Endothelial cell of umbilical vein (primary cell): ENCODE data around the gene CD3G.

Experiments
- CTCF ChIP-seq, 2 donors: IDR thresholded peaks; 1 replicate in 1 of 2; 2 replicates in 1 of 2; pipeline ENCODE4 v1.5.1; 2011; ENCODE audit warnings: low read length in 2 of 2, mild to moderate bottlenecking in 2 of 2, moderate library complexity in 2 of 2, control low read depth in 1 of 2, inconsistent platforms in 1 of 2, low read depth in 1 of 2; ENCODE audit not compliant: insufficient read depth in 1 of 2; ENCODE audit errors: extremely low read depth in 1 of 2
- EZH2 ChIP-seq: IDR thresholded peaks from 2 replicates; pipeline ENCODE4 v1.6.1; 2012; ENCODE audit warnings: borderline replicate concordance, low read depth, mild to moderate bottlenecking, moderate library complexity, low read length, inconsistent platforms; ENCODE audit not compliant: severe bottlenecking
- FOS ChIP-seq: IDR thresholded peaks from 2 replicates; pipeline ENCODE4 v1.6.1; 2011; ENCODE audit warnings: mild to moderate bottlenecking, low read length, moderate library complexity, borderline replicate concordance; ENCODE audit not compliant: insufficient read depth
- JUN ChIP-seq: IDR thresholded peaks from 2 replicates; pipeline ENCODE4 v1.6.1; 2011; ENCODE audit warnings: borderline replicate concordance, low read depth; ENCODE audit not compliant: insufficient read length, insufficient read depth
- MAX ChIP-seq: IDR thresholded peaks from 2 replicates; pipeline ENCODE4 v1.6.1; 2011; ENCODE audit not compliant: insufficient read depth, insufficient read length
- MYC ChIP-seq: IDR thresholded peaks from one replicate; pipeline ENCODE4 v1.6.1; 2011; ENCODE audit warnings: mild to moderate bottlenecking, low read depth, low read length
- POLR2A ChIP-seq: IDR thresholded peaks from 2 replicates; pipeline ENCODE4 v1.6.1; 2012; ENCODE audit warnings: low read depth, mild to moderate bottlenecking, control low read depth, low read length
- POLR2AphosphoS5 ChIP-seq: IDR thresholded peaks from 2 replicates; pipeline ENCODE4 v1.6.1; 2012; ENCODE audit warnings: low read depth, mild to moderate bottlenecking, control low read depth, low read length, moderate library complexity; ENCODE audit not compliant: insufficient read depth

- no peak for TF ChIP-seq CTCF (IDR thresholded peaks at IDR 0.05; ENCODE audit: extremely low read depth in 1 of 2, insufficient read depth in 1 of 2, low read depth in 1 of 2, low read length in 2 of 2)
- TF ChIP-seq POLR2A: no peak
- no peak for TF ChIP-seq EZH2
- no peak for TF ChIP-seq JUN
- TF ChIP-seq POLR2AphosphoS5: no peak
- no peak for TF ChIP-seq FOS
- no peak for TF ChIP-seq MAX
- TF ChIP-seq MYC: no peak
These were observed 2.2 kb upstream of the CD3G start for GRCh38 chr11:118341815-118342489.
